ENCODE results near the gene HDGFL2.

HDGFL2 gene

DNA sequence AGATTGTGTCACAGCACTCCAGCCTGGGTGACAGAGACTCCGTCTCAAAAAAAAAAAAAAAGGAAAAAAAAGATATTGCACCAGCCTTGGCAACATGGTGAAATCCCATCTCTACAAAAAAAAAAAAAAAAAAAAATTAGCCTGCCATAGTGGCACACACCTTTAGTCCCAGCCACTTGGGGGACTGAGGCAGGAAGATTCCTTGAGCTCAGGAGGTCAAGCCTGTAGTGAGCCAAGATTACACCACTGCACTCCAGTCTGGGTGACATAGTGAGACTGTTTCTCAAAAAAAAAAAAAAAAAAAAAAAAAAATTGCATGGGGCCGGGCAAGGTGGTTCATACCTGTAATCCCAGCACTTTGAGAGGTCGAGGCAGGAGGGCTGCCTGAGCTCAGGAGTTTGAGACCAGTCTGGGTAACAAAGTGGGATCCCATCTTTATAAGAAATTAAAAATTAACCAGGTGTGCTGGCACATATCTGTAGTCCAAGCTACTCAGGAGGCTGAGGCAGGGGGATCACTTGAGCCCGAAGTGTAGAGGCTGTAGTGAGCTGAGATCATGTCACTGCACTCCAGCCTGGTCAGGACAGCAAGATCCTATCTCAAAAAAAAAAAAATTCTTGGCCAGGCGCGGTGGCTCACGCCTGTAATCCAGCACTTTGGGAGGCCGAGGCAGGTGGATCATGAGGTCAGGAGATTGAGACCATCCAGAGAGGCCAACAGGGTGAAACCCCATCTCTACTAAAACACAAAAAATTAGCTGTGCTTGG lies 7.1 kb upstream of the HDGFL2 start:
- in situ Hi-C loops (cut with MboI; ENCODE audit: low sequenced_read_pairs) = no loop called here

DNA sequence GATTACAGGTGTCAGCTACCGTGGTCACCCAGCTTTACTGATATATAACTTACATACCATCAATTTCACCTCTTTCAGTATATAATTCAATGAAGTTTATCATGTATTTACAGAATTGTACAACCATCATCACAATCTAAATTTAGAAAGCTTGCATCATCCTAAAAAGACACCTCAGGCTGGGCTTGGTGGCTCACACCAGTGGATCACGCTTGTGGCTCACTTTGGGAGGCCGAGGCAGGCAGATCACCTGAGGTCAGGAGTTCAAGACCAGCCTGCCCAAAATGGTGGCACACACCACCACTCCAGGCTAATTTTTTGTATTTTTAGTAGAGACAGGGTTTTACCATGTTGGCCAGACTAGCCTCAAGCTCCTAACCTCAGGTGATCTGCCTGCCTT lies 4.3 kb upstream of the HDGFL2 start:
- in situ Hi-C loops (cut with MboI; ENCODE audit: low sequenced_read_pairs) = no loop called here

DNA sequence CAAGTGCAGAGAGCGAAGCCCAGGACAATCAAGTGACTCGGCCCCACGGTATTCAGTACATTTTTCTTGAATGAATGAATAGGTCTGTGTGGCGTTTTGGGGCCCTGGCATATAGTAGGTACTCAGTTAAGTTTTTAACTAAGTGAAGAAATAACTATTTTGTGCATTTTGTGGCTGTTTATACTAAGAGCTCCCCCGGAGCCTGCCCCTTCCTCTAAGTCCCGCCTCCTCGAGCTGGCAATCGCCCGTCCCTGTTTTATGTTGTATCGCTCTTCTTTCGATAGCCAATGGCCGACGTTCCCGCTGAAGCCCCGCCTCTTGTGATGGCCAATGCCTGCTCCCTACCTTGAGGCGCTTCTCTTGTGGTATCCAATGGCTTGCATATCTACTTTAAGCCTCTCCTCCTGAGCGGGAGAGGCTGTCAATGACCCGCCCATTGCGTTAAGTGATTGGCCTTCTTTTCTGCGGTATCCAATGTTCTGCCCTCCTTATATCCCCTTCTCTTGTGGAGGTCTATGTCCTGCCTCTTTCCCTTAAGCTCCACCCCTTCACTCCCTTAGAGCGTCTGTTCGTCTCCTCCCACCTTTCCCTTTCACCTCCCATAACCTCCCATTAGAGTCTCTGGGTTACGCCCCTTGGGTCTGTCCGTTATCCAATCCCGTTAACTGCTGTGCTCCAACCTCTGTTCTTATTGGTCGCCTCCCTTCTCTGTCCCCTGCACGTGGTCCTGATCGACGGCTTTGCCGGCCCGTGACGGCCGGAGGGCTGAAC lies 509 bp upstream of the HDGFL2 start:
- in situ Hi-C loops (cut with MboI; ENCODE audit: low sequenced_read_pairs) = no loop called here

DNA sequence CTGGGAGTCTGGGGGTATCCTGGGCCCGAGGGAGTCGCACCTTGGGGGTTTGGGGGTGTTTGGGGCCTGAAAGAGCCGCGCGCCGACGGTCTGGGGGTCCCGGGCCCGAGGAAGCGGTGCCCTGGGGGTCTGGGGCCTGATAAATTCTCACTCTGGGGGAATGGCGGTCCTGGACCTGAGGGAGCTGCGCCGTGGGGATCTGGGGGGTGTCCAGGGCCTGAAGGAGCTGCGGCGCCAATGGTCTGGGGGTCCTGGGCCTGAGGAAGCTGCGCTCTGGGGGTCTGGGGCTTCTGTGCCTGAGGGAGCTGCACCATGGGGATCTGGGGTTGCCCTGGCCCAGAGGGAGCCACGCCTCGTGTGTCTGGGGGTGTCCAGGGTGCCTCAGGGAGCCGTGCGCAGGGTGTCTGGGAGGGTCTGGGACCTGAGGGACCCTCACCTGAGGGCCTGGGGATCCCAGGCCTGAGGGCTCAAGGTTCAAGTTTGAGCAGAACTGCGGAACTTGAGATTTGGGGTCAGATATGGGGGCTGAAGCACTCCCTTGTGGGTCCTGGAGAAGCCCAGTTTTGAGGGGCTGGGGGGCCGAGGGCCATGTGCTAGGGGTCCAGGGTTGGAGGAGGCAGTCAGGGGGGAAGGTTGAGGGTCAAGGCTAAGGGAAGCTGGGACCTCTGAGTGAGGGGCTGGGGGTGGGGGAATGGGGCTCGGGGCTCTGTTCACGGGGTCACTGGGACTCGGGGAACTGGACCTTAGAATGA lies 1.1 kb downstream of the HDGFL2 start:
- in situ Hi-C loops (cut with MboI; ENCODE audit: low sequenced_read_pairs) = no loop called here

DNA sequence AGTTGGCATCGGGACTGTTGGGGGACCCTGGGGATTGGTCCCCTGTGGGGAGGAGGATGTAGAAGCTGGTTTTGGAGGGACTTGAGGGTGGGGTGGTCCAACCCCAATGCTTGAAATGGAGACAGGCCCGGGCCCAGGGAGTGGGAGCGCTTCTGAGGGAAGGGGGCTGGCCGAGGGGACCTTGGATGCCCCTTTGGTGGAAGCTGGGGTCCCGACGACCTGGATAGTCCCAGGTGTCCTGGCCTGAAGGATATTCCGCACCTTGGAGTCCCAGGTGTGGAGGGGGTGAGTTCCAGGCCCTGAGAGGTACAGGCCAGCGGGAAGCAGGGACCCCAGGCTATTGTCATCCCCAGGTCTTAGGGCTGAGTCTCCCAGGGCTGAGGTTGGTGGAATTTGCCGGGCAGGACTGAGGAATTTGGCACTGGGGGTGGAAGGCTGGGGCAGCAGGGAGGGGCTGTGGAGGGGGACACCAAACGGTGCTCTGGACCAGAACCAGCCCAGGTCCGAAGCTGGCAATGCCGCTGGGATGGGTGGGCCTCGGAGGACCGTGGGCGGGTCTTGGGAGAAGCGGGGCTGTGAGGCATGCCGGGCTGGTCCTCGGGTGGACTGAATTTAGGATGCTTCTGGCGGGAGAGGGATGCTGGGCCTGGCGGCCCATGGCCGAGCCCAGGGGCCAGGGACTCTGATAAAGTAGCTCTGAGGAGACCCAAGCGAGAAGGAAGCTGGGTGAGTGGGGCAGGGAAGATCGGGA lies 1.8 kb downstream of the HDGFL2 start:
- in situ Hi-C loops (cut with MboI; ENCODE audit: low sequenced_read_pairs) = no loop called here

DNA sequence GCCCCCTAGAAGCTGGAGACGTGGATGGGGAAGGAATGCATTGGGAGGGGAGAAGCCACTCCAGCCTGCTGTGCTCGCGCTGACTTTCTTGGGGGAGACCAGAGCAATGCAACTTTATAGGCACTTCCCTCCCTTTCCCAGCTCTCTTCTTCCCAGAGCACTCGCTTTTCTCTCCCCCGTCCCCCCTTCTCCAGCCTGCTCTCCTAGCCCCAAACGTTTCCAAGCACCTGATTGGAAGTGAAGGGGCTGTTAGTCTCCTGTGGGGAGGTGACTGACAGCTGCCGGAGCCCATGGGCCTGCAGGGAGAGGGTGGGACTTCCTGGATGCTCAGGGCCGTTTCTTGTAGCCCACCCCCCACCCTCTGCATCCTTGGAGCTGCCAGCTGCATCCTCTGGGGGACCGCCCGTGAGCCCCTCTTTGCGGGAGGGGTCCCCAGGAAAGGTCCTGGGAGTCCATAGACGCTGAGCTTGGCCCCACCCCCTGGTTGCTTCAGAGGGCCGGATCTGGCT lies 2.5 kb downstream of the HDGFL2 start:
- in situ Hi-C loops (cut with MboI; ENCODE audit: low sequenced_read_pairs) = no loop called here

DNA sequence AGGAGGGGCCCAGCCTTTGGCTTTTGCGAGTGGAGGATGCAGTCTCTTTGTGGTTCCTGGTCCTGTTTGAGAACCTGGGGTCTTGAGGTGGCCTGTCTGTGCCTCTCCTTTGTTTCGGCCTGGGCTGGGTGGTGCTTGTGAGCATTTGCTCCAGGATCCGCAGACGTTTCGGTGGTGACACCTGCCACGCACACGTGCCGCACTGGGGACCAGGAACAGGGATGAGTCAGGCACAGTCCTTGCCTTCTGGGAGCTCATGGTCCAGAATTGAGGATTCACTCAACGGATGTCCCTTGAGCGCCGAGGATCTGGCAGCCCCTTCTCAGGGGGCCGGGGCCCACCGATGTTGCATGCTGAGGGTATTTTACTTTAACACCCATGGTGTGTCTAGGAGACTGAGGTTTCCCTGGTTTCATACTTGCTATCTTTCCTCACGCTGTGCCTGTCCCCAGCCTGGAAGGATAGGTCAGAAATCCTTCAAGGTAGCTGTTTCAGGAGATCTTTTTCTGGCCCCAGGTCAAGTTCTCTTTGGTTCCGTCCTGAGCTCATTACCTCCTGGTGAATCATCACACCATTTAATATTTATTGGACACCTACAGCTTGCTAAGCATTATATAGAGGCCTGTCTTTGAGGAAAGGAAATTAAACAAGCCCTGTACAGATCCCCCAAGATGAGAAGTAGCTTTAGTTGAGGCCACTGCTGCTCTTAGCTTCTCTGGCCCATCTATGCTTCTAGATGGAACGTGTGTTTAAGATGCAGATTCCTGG lies 5.1 kb downstream of the HDGFL2 start:
- in situ Hi-C loops (cut with MboI; ENCODE audit: low sequenced_read_pairs) = no loop called here

DNA sequence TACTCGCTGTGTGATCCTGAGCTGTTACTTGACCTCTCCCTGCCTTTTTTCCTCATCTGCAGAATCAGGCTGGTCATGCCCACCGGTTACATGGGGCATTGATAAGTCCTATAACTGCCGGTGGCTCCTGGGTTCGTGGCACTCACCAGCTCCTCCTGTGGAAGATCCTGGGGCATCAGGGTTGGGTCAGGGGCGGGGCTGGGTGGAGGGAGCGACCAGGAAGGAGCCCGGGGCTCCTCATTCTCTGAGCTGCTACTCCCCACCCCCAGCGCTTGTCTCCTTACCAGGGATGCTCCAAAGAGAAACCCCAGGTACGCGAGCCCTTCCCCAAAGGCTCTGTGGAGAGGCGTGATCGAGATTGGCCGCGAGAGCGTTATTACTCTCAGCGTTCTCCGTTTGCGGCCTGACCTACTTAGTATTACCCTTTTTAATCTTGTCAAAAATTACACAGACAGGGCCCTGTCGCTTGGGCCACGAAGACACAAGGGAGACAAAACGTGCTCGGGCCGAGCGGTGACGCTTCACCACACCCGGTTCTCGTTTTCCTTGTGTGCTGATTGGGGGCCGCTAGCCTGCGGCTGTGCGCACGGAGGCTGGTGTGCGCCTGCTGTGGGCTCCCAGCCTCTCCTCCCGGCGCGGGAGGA lies 10.7 kb downstream of the HDGFL2 start:
- in situ Hi-C loops (cut with MboI; ENCODE audit: low sequenced_read_pairs) = no loop called here

DNA sequence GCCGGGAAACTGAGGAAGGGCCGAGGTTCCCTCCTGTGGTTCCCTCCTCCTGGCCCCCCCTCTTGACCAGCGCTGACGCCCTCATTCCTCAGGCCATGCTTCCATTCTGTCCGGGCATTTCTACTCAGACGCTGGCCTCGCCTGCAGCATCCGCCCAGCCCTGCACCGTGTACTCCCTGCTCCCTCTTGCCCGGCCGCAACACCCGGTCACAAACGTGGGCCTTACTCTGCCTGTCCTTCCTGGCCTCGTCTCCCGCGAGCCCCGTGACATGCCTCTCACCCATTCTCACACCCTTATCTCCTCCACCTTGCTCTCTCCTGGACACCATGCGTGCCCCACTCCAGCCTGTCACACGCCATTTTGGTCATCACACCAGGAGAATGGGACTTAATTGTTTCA lies 11.3 kb downstream of the HDGFL2 start:
- in situ Hi-C loops (cut with MboI; ENCODE audit: low sequenced_read_pairs) = no loop called here

DNA sequence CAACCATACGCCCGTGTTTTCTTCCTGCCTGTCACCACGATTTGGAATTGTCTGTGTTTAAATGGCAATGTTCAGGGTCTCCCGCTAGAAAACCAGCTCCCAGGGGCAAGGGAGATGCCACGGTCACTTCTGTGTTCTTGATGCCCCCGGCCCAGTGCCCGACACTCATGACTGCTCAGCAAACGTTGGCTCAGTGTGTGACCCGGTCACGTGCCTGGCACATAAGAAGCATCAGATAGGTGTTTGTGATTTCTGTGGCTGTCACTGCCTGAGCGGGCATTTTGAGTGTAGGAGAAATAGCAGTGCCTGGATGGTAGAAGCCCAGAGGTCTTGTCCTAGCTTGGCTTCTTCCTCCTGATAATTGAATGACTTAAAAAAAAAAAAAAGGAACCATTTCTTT lies 15.5 kb downstream of the HDGFL2 start:
- in situ Hi-C loops (cut with MboI; ENCODE audit: low sequenced_read_pairs) = no loop called here

DNA sequence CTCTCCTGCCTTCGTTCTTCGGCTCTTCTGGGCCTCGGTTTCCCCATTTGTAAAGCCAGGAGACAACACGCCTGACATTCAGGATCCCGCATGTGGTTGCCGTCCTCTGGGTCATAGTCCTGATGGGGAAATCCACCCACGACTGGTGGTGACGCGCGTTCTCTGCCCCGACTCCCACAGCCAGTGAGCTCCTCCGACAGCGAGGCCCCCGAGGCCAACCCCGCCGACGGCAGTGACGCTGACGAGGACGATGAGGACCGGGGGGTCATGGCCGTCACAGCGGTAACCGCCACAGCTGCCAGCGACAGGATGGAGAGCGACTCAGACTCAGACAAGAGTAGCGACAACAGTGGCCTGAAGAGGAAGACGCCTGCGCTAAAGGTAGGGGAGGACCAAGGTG lies 16.4 kb downstream of the HDGFL2 start:
- in situ Hi-C loops (cut with MboI; ENCODE audit: low sequenced_read_pairs) = no loop called here

DNA sequence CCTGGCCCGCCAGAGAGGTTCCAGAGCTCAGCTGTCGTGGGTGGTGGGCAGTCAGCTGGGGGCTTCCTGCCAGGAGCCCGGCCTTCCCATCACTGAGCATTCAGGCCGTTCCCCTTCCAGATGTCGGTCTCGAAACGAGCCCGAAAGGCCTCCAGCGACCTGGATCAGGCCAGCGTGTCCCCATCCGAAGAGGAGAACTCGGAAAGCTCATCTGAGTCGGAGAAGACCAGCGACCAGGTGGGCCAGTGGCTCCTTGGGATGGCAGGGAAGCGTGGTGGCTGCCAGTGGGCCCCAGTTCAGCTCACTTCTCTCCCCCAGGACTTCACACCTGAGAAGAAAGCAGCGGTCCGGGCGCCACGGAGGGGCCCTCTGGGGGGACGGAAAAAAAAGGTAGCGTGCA lies 19.3 kb downstream of the HDGFL2 start:
- in situ Hi-C loops (cut with MboI; ENCODE audit: low sequenced_read_pairs) = no loop called here

DNA sequence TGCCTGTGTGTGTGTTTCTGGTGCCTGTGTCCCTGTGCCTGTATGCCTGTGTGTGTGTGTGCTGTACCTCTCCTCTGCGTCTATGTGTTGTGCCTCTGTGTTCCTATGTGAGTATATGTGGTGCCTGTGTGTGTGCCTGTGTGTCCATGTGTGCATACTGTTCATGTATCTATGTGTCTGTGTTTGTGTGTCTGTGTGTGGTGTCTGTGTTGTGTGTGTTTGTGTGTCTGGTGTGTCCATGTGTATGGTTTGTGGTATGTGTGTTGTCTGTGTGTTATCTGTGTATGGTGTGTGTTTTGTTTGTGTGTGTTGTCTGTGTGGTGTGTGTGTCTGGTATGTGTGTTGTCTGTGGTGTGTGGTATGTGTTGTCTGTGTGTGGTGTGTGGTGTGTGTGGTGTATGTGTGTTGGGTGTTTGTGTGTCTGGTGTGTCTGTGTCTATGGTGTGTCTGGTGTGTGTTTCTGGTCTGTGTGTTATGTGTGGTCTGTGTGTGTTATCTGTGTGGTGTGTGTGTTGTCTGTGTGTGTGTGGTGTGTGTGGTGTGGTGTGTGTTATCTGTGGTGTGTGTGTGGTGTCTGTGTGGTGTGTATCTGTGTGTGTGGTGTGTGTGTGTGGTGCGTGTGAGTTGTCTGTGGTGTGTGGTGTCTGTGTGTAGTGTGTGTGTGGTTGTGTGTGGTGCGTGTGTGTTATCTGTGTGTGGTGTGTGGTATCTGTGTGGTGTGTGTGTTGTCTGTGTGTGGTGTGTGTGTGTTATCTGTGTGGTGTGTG lies 20.4 kb downstream of the HDGFL2 start:
- in situ Hi-C loops (cut with MboI; ENCODE audit: low sequenced_read_pairs) = no loop called here

DNA sequence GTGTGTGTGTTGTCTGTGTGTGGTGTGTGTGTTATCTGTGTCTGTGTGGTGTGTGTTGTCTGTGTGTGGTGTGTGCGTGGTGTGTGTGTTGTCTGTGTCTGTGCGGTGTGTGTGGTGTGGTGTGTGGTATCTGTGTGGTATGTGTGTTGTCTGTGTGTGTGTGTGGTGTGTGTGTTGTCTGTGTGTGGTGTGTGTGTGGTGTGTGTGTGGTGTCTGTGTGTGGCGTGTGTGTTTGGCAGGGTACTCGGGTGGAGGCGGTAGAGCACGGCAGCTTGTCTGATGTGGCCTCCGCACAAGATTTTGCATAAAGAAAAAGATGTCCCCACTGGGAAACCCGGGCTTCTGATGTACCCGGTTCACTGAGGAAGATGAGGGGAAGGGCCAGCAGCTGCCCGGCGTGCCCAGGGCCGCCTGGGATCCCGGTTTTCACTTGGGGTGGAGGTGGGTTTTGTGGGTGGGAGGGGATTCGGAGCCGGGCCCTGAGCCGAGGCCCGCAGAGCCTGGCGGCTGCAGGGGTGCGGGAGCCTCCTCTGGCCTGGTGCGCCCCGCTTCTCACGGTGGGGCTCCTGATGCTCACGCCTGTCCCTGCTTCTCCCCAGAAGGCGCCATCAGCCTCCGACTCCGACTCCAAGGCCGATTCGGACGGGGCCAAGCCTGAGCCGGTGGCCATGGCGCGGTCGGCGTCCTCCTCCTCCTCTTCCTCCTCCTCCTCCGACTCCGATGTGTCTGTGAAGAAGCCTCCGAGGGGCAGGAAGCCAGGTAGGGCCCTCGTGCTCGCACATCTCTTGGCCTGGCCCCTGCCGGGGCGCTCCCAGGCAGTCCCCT lies 21.2 kb downstream of the HDGFL2 start:
- in situ Hi-C loops (cut with MboI; ENCODE audit: low sequenced_read_pairs) = no loop called here

DNA sequence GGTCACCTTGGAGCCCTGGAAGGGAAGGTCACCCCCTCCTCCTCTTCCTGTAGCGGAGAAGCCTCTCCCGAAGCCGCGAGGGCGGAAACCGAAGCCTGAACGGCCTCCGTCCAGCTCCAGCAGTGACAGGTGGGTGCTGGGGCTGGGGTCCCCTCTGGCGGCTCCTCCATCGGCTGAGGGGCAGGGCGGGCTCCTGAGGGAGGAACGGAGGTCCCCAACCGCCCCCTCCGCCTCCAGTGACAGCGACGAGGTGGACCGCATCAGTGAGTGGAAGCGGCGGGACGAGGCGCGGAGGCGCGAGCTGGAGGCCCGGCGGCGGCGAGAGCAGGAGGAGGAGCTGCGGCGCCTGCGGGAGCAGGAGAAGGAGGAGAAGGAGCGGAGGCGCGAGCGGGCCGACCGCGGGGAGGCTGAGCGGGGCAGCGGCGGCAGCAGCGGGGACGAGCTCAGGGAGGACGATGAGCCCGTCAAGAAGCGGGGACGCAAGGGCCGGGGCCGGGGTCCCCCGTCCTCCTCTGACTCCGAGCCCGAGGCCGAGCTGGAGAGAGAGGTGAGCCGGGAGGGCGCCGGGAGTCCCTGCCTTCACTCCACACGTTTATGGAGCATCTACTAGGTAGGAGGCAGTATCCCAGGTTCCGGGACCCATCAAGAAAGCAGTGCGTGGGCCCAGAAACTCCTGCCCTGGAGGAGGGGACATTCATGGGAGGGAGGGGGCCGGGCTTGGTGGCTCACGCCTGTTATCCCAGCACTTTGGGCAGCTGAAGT lies 22.0 kb downstream of the HDGFL2 start:
- in situ Hi-C loops (cut with MboI; ENCODE audit: low sequenced_read_pairs) = no loop called here

DNA sequence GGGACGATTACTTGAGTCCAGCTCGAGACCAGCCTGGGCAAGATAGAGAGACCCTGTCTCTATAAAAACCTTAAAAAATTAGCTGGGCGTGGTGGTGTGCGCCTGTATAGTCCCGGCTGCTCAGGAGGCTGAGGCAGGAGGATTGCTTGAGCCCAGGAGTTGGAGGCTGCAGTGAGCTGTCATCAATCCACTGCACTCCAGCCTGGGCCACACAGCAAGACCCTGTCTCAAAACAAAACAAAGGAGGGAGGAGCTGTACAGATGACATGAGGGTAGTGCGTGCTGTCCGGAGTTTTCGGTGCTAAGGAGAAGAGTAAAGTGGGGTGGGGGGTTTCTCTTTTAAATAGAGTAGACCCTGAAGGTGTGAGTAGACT lies 22.6 kb downstream of the HDGFL2 start:
- in situ Hi-C loops (cut with MboI; ENCODE audit: low sequenced_read_pairs) = no loop called here

DNA sequence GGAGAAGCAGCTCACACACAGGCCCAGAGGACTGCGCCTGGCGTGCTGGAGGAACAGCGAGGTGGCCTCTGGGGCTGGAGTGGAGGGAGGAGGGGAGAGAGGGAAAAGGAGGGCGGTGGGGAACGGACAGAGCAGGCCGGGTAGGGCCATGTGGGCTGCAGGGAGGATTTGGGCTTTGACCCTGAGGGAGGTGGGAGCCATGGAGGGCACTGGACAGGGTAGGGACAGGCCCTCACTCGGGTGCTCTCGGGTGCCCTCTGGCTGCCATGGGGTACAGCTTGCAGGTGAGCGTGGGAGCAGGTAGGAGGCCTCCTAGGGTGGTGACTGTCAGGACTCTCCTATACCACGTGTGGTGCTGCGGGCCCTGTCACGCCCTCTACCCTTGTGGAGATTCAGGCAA lies 23.4 kb downstream of the HDGFL2 start:
- in situ Hi-C loops (cut with MboI; ENCODE audit: low sequenced_read_pairs) = no loop called here
